Measurements from ENCODE around the gene SERPINA3. TPM values are rescaled to one million over a fixed set of nuclear protein-coding genes. Genes with fewer than 3 reads are reported as not detected.

The SERPINA3 gene
- total RNA-seq, 1 experiment from 2014 or later: 2.3 TPM

DNA sequence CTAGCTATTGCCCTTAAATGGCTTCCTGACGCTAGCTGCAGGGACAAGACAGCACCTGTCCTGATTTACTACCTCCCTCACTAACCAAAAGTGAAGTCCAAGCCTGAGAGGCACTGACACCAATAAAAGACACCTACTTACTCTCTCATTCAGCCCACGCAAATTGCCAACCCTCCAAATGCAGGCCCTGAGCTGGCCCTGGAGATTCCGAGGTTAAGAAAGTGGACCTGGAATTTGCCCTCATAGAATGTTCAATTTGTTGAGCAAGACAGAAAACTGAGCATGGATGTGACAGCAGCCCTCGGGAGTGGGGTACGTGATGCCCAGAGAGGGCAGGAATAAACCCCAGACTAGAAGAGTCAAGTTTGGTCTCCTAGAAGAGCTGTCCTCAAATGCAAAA lies 16.4 kb downstream of the SERPINA3 start:
- H3K36me3 Mint-ChIP-seq (ENCODE audit: insufficient read depth, unreplicated experiment): no peaks in the 10 kb centered on the region
- no peak for DNase-seq
- no peaks in the 10 kb centered on the region for H3K36me3 ChIP-seq (ENCODE audit: control insufficient read depth, insufficient read depth, low read length)
- ChIA-PET CTCF (no interaction called here), POLR2A (no interaction called here)
- no peaks in the 10 kb centered on the region for H3K9me3 ChIP-seq
- H3K4me1 ChIP-seq: no peaks in the 10 kb centered on the region
- intact Hi-C loops (cut with micrococcal nuclease; ENCODE audit: unreplicated experiment): no loop called here
- no peak overlapping the region for H3K4me3 Mint-ChIP-seq (ENCODE audit: unreplicated experiment)
- no TSS peak for BruUV-seq (replicated peaks)
- peaks cover 6% of the 10 kb centered on the region for H3K27me3 Mint-ChIP-seq (ENCODE audit: insufficient read depth, unreplicated experiment)
- TF ChIP-seq, protein P1, sequence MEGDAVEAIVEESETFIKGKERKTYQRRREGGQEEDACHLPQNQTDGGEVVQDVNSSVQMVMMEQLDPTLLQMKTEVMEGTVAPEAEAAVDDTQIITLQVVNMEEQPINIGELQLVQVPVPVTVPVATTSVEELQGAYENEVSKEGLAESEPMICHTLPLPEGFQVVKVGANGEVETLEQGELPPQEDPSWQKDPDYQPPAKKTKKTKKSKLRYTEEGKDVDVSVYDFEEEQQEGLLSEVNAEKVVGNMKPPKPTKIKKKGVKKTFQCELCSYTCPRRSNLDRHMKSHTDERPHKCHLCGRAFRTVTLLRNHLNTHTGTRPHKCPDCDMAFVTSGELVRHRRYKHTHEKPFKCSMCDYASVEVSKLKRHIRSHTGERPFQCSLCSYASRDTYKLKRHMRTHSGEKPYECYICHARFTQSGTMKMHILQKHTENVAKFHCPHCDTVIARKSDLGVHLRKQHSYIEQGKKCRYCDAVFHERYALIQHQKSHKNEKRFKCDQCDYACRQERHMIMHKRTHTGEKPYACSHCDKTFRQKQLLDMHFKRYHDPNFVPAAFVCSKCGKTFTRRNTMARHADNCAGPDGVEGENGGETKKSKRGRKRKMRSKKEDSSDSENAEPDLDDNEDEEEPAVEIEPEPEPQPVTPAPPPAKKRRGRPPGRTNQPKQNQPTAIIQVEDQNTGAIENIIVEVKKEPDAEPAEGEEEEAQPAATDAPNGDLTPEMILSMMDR (IDR thresholded peaks at IDR 0.05; ENCODE audit: insufficient read depth in 1 of 2, low read depth in 1 of 2, low read length in 1 of 2, severe bottlenecking in 1 of 2, unreplicated experiment in 1 of 2): no peak
- H3K9me3 Mint-ChIP-seq (ENCODE audit: unreplicated experiment): no peaks in the 10 kb centered on the region
- H3K27ac Mint-ChIP-seq (ENCODE audit: unreplicated experiment): no peak overlapping the region
- no peaks in the 10 kb centered on the region; the same call in 1 of the 2 replicates for H3K27me3 ChIP-seq (replicated peaks; ENCODE audit: control insufficient read depth, insufficient read depth, low read length)
- H3K4me1 Mint-ChIP-seq (ENCODE audit: low read depth, unreplicated experiment): no peaks in the 10 kb centered on the region
- no peak overlapping the region for H3K4me3 ChIP-seq (ENCODE audit: low read depth, low read length)

DNA sequence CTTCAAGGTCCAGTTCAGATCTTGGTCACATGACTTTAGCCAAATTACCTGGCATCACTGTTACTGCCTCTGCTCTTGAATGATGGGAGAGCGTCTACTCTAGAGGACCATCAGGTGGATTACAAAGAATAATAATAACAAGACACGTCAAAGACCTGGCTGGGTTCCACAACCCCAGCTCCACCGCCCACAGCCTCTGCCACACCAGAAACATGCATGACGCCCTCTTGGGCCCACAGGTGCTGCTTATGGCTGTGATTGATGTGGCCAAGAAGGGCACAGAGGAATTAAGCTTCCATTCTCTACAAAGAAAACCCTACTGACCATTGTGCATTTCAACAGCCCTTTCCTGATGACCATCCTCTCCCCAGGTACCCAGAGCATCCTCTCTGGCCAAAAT lies 18.2 kb downstream of the SERPINA3 start:
- no peaks in the 10 kb centered on the region for H3K9me3 ChIP-seq
- Mint-ChIP-seq H3K4me3 (ENCODE audit: unreplicated experiment) (no peak overlapping the region), H3K27me3 (ENCODE audit: insufficient read depth, unreplicated experiment) (peaks cover 6% of the 10 kb centered on the region), H3K9me3 (ENCODE audit: unreplicated experiment) (no peaks in the 10 kb centered on the region), H3K27ac (ENCODE audit: unreplicated experiment) (no peak overlapping the region), H3K36me3 (ENCODE audit: insufficient read depth, unreplicated experiment) (no peaks in the 10 kb centered on the region), H3K4me1 (ENCODE audit: low read depth, unreplicated experiment) (no peaks in the 10 kb centered on the region)
- no peaks in the 10 kb centered on the region for H3K4me1 ChIP-seq
- no peak for DNase-seq
- intact Hi-C loops (cut with micrococcal nuclease; ENCODE audit: unreplicated experiment): no loop called here
- peaks cover 1% of the 10 kb centered on the region; the same call in 1 of the 2 replicates for H3K27me3 ChIP-seq (replicated peaks; ENCODE audit: control insufficient read depth, insufficient read depth, low read length)
- no TSS peak for BruUV-seq (replicated peaks)
- no peaks in the 10 kb centered on the region for H3K36me3 ChIP-seq (ENCODE audit: control insufficient read depth, insufficient read depth, low read length)
- POLR2A ChIA-PET: no interaction called here
- TF ChIP-seq, protein P1 (IDR thresholded peaks at IDR 0.05; ENCODE audit: insufficient read depth in 1 of 2, low read depth in 1 of 2, low read length in 1 of 2, severe bottlenecking in 1 of 2, unreplicated experiment in 1 of 2): no peak
- no peak overlapping the region for H3K4me3 ChIP-seq (ENCODE audit: low read depth, low read length)
- CTCF ChIA-PET: no interaction called here

DNA sequence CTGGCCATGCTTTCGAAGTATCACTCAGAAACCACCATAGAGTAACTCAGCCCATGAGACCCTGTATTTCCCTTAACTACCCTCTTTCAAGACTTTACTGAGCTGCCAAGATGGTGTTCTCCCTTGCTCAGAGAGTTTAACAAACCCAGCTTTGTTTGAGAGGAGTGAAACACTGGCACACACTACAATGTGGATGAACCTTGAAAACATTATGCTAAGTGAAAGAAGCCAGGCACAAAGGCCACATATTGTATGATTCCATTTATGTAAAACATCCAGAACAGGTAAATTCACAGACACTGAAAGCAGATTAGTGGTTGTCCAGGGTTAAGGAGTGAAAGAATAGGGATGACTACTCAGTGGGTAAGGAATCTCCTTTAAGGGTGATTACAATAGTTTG lies 18.9 kb downstream of the SERPINA3 start:
- H3K4me3 ChIP-seq (ENCODE audit: low read depth, low read length): no peak overlapping the region
- TF ChIP-seq, protein P1 (IDR thresholded peaks at IDR 0.05; ENCODE audit: insufficient read depth in 1 of 2, low read depth in 1 of 2, low read length in 1 of 2, severe bottlenecking in 1 of 2, unreplicated experiment in 1 of 2): no peak
- Mint-ChIP-seq H3K27me3 (ENCODE audit: insufficient read depth, unreplicated experiment) (peaks cover 6% of the 10 kb centered on the region), H3K27ac (ENCODE audit: unreplicated experiment) (no peak overlapping the region), H3K4me3 (ENCODE audit: unreplicated experiment) (no peak overlapping the region), H3K9me3 (ENCODE audit: unreplicated experiment) (no peaks in the 10 kb centered on the region), H3K36me3 (ENCODE audit: insufficient read depth, unreplicated experiment) (no peaks in the 10 kb centered on the region), H3K4me1 (ENCODE audit: low read depth, unreplicated experiment) (no peaks in the 10 kb centered on the region)
- CTCF ChIA-PET: no interaction called here
- no peaks in the 10 kb centered on the region for H3K4me1 ChIP-seq
- BruUV-seq (replicated peaks): no TSS peak
- DNase-seq: no peak
- POLR2A ChIA-PET: no interaction called here
- intact Hi-C loops (cut with micrococcal nuclease; ENCODE audit: unreplicated experiment): no loop called here
- peaks cover 1% of the 10 kb centered on the region; the same call in 1 of the 2 replicates for H3K27me3 ChIP-seq (replicated peaks; ENCODE audit: control insufficient read depth, insufficient read depth, low read length)
- no peaks in the 10 kb centered on the region for H3K36me3 ChIP-seq (ENCODE audit: control insufficient read depth, insufficient read depth, low read length)
- H3K9me3 ChIP-seq: no peaks in the 10 kb centered on the region

Measured in Caco-2 (cell line).